Testis (tissue), 2 donors: ENCODE results near the gene MICOS13.

Experiments used
- POLR2A ChIP-seq: fragments of 450-650 bp; IDR thresholded peaks from one replicate; pipeline ENCODE4 v1.6.1; 2017; ENCODE audit warnings: antibody characterized with exemption, mild to moderate bottlenecking, moderate library complexity
- TF ChIP-seq, protein P1 (sequence below), 3 experiments: fragments of 450-650 bp in 2 of 3; fragments of 200-600 bp in 1 of 3; sonication (generic) in 1 of 3; IDR thresholded peaks; one replicate each; pipeline ENCODE4 v1.5.1; 2016 to 2019; ENCODE audit warnings: antibody characterized with exemption in 3 of 3, mild to moderate bottlenecking in 2 of 3, moderate library complexity in 1 of 3

DNA sequence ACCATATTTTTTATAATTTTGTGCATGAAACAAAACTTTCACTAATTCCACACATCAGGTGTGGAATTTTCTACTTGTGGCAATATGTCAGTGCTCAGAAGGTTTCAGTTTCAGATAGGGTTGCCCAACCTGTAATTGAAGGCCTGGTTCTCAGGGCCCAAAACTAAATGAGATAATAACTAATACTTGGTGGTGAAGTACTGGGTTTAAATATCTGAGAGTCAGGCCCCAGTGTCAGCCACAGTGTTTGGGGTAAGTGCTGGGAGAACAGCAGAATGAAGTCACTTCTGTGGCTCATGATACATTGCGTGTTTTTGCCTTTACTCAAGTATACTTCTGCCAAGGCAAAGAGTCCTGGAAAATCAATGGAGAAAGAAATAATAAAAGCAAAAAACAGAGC, 51.9 kb downstream of the MICOS13 start:
- TF ChIP-seq, protein P1, sequence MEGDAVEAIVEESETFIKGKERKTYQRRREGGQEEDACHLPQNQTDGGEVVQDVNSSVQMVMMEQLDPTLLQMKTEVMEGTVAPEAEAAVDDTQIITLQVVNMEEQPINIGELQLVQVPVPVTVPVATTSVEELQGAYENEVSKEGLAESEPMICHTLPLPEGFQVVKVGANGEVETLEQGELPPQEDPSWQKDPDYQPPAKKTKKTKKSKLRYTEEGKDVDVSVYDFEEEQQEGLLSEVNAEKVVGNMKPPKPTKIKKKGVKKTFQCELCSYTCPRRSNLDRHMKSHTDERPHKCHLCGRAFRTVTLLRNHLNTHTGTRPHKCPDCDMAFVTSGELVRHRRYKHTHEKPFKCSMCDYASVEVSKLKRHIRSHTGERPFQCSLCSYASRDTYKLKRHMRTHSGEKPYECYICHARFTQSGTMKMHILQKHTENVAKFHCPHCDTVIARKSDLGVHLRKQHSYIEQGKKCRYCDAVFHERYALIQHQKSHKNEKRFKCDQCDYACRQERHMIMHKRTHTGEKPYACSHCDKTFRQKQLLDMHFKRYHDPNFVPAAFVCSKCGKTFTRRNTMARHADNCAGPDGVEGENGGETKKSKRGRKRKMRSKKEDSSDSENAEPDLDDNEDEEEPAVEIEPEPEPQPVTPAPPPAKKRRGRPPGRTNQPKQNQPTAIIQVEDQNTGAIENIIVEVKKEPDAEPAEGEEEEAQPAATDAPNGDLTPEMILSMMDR (IDR thresholded peaks at IDR 0.05): no peak
- TF ChIP-seq POLR2A: no peak
